Neural progenitor cell (in vitro differentiated cells): ENCODE measurements around the gene OSTM1. TPM values are rescaled to one million over a fixed set of nuclear protein-coding genes. Genes with fewer than 3 reads are reported as not detected.
"Not testable (repeated sequence)": the region's sequence is repeated elsewhere in the genome, so short reads cannot be mapped to it uniquely, and the experiment has no call there.

Source experiments
- DNase-seq: peaks from one replicate; pipeline ENCODE4 v3.0.0-alpha.2; 2016; ENCODE audit warnings: low spot score
- H2AFZ ChIP-seq: fragments of 200-600 bp; sonication (generic); replicated peaks from 2 replicates; pipeline ENCODE4 v1.6.1; 2016; ENCODE audit warnings: antibody characterized with exemption
- H3F3A ChIP-seq: fragments of 200-600 bp; sonication (generic); 2 replicates; pipeline ENCODE4 v1.6.1; 2016; ENCODE audit warnings: antibody characterized with exemption, low read depth
- H3K27ac ChIP-seq: fragments of 200-600 bp; sonication (generic); 2 replicates; pipeline ENCODE4 v1.5.1; 2016; ENCODE audit warnings: mild to moderate bottlenecking
- H3K27me3 ChIP-seq: fragments of 200-600 bp; sonication (generic); 2 replicates; pipeline ENCODE4 v1.6.1; 2016; ENCODE audit warnings: mild to moderate bottlenecking, moderate library complexity
- H3K36me3 ChIP-seq: fragments of 200-600 bp; sonication (generic); 2 replicates; pipeline ENCODE4 v1.5.1; 2016
- H3K4me1 ChIP-seq: fragments of 200-600 bp; sonication (generic); 2 replicates; pipeline ENCODE4 v1.6.1; 2016; ENCODE audit warnings: mixed run types
- H3K4me2 ChIP-seq: fragments of 200-600 bp; sonication (generic); 2 replicates; pipeline ENCODE4 v1.6.1; 2016
- H3K4me3 ChIP-seq: fragments of 200-600 bp; sonication (generic); 2 replicates; pipeline ENCODE4 v1.5.1; 2016
- H3K79me2 ChIP-seq: fragments of 200-600 bp; sonication (generic); 2 replicates; pipeline ENCODE4 v1.6.1; 2016; ENCODE audit warnings: low read depth
- H3K9ac ChIP-seq: fragments of 200-600 bp; sonication (generic); 2 replicates; pipeline ENCODE4 v1.6.1; 2016
- H3K9me3 ChIP-seq: fragments of 200-600 bp; sonication (generic); 2 replicates; pipeline ENCODE4 v1.5.1; 2016; ENCODE audit warnings: low read depth
- H4K20me1 ChIP-seq: fragments of 200-600 bp; sonication (generic); 2 replicates; pipeline ENCODE4 v1.6.1; 2016; ENCODE audit warnings: low read depth
- H3K27ac Mint-ChIP-seq: 3 replicates; pipeline ENCODE4 v1.8.0; 2021; ENCODE audit warnings: mixed read lengths
- H3K27me3 Mint-ChIP-seq: 2 replicates; pipeline ENCODE4 v1.8.0; 2022; ENCODE audit warnings: low read depth, mild to moderate bottlenecking, inconsistent platforms, moderate library complexity, mixed read lengths; ENCODE audit not compliant: insufficient read depth
- H3K36me3 Mint-ChIP-seq: 3 replicates; pipeline ENCODE4 v1.8.0; 2021; ENCODE audit warnings: mixed read lengths
- H3K4me1 Mint-ChIP-seq: 3 replicates; pipeline ENCODE4 v1.8.0; 2021; ENCODE audit warnings: mixed read lengths
- H3K4me3 Mint-ChIP-seq: 3 replicates; pipeline ENCODE4 v1.8.0; 2021; ENCODE audit warnings: mild to moderate bottlenecking, moderate library complexity, mixed read lengths
- H3K9me3 Mint-ChIP-seq: 3 replicates; pipeline ENCODE4 v1.8.0; 2020; ENCODE audit warnings: mixed read lengths
- CTCF ChIP-seq: fragments of 200-600 bp; sonication (generic); IDR thresholded peaks from 2 replicates; pipeline ENCODE4 v1.5.1; 2017; ENCODE audit warnings: antibody characterized with exemption, mild to moderate bottlenecking
- EZH2 ChIP-seq: fragments of 200-600 bp; sonication (generic); IDR thresholded peaks from 2 replicates; pipeline ENCODE4 v1.6.1; 2017; ENCODE audit warnings: antibody characterized with exemption, mild to moderate bottlenecking, moderate library complexity
- EZH2phosphoT487 ChIP-seq: fragments of 200-600 bp; sonication (generic); IDR thresholded peaks from 2 replicates; pipeline ENCODE4 v1.6.1; 2017; ENCODE audit warnings: antibody characterized with exemption
- total RNA-seq: library from RNA; depleted of rRNA; stranded (reverse); fragments of >200 nt; gene quantifications from 2 replicates; pipeline ENCODE4 v1.2.3, GENCODE V29; 2015; ENCODE audit warnings: low replicate concordance

The OSTM1 gene
- total RNA-seq, 1 donor from 2014 or later: 42.8 TPM

- Mint-ChIP-seq H3K4me1 (peaks cover 15% of the 10 kb centered on the region), H3K9me3 (no peaks in the 10 kb centered on the region), H3K36me3 (peaks cover 4% of the 10 kb centered on the region), H3K27ac (no peak overlapping the region), H3K27me3 (peaks cover 10% of the 10 kb centered on the region), H3K4me3 (no peak overlapping the region)
- DNase-seq: no peak
- peaks cover 10% of the 10 kb centered on the region for H3F3A ChIP-seq
- TF ChIP-seq EZH2: no peak
- TF ChIP-seq EZH2phosphoT487: no peak
- no peak for TF ChIP-seq CTCF
- H3K27ac ChIP-seq: no peak overlapping the region
- no peaks in the 10 kb centered on the region for H4K20me1 ChIP-seq
- H3K27me3 ChIP-seq: peaks cover 26% of the 10 kb centered on the region
- H3K4me3 ChIP-seq: no peak overlapping the region
- H2AFZ ChIP-seq: no peak overlapping the region
- H3K79me2 ChIP-seq: no peaks in the 10 kb centered on the region
- H3K9me3 ChIP-seq: no peaks in the 10 kb centered on the region
- H3K4me2 ChIP-seq: no peak overlapping the region
- no peak overlapping the region for H3K9ac ChIP-seq
- peaks cover 19% of the 10 kb centered on the region for H3K4me1 ChIP-seq
- H3K36me3 ChIP-seq: no peaks in the 10 kb centered on the region
Observed at GRCh38 chr6:108027056-108027455, 47.5 kb downstream of the OSTM1 start.

GRCh38 chr6:108024427-108025073, 50.0 kb downstream of the OSTM1 start:
- H2AFZ ChIP-seq: no peak overlapping the region
- H3K9me3 Mint-ChIP-seq: no peaks in the 10 kb centered on the region
- no peaks in the 10 kb centered on the region for H3K79me2 ChIP-seq
- H4K20me1 ChIP-seq: no peaks in the 10 kb centered on the region
- no peak overlapping the region for H3K9ac ChIP-seq
- H3K4me2 ChIP-seq: no peak overlapping the region
- no peaks in the 10 kb centered on the region for H3K9me3 ChIP-seq
- no peak overlapping the region for H3K27ac ChIP-seq
- peaks cover 5% of the 10 kb centered on the region for H3F3A ChIP-seq
- peaks cover 7% of the 10 kb centered on the region for H3K27me3 Mint-ChIP-seq
- H3K27me3 ChIP-seq: peaks cover 11% of the 10 kb centered on the region
- no peak for TF ChIP-seq EZH2
- TF ChIP-seq EZH2phosphoT487: no peak
- TF ChIP-seq CTCF: no peak
- no peak overlapping the region for H3K27ac Mint-ChIP-seq
- H3K4me3 ChIP-seq: no peak overlapping the region
- no peaks in the 10 kb centered on the region for H3K36me3 ChIP-seq
- DNase-seq: no peak
- H3K4me1 Mint-ChIP-seq: peaks cover 13% of the 10 kb centered on the region
- H3K36me3 Mint-ChIP-seq: no peaks in the 10 kb centered on the region
- peaks cover 9% of the 10 kb centered on the region for H3K4me1 ChIP-seq
- no peak overlapping the region for H3K4me3 Mint-ChIP-seq

GRCh38 chr6:108020472-108021116, 53.9 kb downstream of the OSTM1 start:
- Histone ChIP-seq H4K20me1 (no peaks in the 10 kb centered on the region), H3K4me3 (no peak overlapping the region), H3K4me2 (no peak overlapping the region), H3K9me3 (no peaks in the 10 kb centered on the region), H3K27me3 (no peaks in the 10 kb centered on the region), H3F3A (no peaks in the 10 kb centered on the region), H3K4me1 (no peaks in the 10 kb centered on the region), H2AFZ (no peak overlapping the region), H3K9ac (no peak overlapping the region), H3K27ac (no peak overlapping the region), H3K79me2 (no peaks in the 10 kb centered on the region), H3K36me3 (no peaks in the 10 kb centered on the region)
- Mint-ChIP-seq H3K36me3 (no peaks in the 10 kb centered on the region), H3K4me3 (no peak overlapping the region), H3K27ac (no peak overlapping the region), H3K27me3 (peaks cover 4% of the 10 kb centered on the region), H3K9me3 (peaks cover 10% of the 10 kb centered on the region), H3K4me1 (no peaks in the 10 kb centered on the region)
- TF ChIP-seq EZH2 (no peak), EZH2phosphoT487 (no peak), CTCF (no peak)
- DNase-seq: no peak

- H3K4me1 ChIP-seq, H3K4me3 ChIP-seq, H3K36me3 ChIP-seq, H3K27ac ChIP-seq, H3K4me3 Mint-ChIP-seq, H3F3A ChIP-seq, H3K9me3 ChIP-seq, H3K4me2 ChIP-seq, H3K27ac Mint-ChIP-seq, DNase-seq, H3K4me1 Mint-ChIP-seq, H3K9ac ChIP-seq, H3K27me3 Mint-ChIP-seq, H3K27me3 ChIP-seq, H3K79me2 ChIP-seq, H4K20me1 ChIP-seq, H2AFZ ChIP-seq, H3K36me3 Mint-ChIP-seq: not testable (repeated sequence)
- H3K9me3 Mint-ChIP-seq: peaks cover 12% of the 10 kb centered on the region
Observed at GRCh38 chr6:108016283-108016682, 58.3 kb downstream of the OSTM1 start.
